Measurements from ENCODE around the gene HELZ.

DNA sequence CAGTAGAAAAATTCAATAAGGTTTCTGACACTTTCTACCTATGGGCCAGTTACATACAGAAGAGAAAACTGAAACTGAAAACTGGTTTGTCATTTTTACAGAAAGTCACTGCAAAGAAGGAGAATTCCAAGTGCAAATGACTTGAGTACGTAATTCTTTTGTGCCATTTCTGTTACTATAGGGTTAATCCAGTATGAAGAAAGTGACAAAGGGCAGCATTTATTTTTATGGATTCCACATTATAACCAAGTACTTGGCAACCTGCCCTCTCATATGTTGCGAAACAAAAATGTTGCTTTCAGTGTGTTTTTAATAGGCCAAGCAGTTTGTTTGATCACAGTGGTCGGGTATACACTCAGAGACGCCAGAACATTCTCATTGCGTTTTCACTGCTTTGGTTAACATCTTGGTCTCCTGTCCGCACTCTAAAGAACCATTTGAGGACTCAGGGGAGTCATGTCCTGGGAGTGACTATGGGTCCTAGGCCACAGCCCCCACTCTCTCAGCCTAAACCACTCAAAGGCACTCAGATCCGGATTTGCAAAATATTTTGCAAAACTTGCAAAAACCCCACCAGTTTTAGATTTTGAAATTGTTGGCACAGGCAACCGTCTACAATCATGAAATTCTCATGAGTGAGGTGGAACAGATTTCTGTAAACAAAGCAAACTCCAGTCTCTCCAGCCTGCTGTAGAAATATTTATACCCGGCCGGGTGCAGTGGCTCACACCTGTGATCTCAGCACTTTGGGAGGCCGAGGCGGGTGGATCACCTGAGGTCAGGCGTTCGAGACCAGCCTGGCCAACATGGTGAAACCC is 15.4 kb upstream of the HELZ start:
- TF ChIP-seq EZH2 (IDR thresholded peaks at IDR 0.05; ENCODE audit: insufficient read depth, low read length) (no peak), CTCF (IDR thresholded peaks at IDR 0.05; ENCODE audit: insufficient read depth, low read depth, low read length) (no peak)
